Measurements from ENCODE around the gene HBG1.

DNA sequence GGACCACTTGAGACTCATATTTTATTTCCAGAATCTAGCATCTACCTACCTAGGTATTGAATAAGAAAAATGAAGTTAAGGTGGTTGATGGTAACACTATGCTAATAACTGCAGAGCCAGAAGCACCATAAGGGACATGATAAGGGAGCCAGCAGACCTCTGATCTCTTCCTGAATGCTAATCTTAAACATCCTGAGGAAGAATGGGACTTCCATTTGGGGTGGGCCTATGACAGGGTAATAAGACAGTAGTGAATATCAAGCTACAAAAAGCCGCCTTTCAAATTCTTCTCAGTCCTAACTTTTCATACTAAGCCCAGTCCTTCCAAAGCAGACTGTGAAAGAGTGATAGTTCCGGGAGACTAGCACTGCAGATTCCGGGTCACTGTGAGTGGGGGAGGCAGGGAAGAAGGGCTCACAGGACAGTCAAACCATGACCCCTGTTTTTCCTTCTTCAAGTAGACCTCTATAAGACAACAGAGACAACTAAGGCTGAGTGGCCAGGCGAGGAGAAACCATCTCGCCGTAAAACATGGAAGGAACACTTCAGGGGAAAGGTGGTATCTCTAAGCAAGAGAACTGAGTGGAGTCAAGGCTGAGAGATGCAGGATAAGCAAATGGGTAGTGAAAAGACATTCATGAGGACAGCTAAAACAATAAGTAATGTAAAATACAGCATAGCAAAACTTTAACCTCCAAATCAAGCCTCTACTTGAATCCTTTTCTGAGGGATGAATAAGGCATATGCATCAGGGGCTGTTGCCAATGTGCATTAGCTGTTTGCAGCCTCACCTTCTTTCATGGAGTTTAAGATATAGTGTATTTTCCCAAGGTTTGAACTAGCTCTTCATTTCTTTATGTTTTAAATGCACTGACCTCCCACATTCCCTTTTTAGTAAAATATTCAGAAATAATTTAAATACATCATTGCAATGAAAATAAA is 24.8 kb downstream of the HBG1 start:
- no peak for TF ChIP-seq TCF7L2 (IDR thresholded peaks at IDR 0.05; ENCODE audit: borderline replicate concordance, low read depth, low read length)
- TF ChIP-seq, protein P1, sequence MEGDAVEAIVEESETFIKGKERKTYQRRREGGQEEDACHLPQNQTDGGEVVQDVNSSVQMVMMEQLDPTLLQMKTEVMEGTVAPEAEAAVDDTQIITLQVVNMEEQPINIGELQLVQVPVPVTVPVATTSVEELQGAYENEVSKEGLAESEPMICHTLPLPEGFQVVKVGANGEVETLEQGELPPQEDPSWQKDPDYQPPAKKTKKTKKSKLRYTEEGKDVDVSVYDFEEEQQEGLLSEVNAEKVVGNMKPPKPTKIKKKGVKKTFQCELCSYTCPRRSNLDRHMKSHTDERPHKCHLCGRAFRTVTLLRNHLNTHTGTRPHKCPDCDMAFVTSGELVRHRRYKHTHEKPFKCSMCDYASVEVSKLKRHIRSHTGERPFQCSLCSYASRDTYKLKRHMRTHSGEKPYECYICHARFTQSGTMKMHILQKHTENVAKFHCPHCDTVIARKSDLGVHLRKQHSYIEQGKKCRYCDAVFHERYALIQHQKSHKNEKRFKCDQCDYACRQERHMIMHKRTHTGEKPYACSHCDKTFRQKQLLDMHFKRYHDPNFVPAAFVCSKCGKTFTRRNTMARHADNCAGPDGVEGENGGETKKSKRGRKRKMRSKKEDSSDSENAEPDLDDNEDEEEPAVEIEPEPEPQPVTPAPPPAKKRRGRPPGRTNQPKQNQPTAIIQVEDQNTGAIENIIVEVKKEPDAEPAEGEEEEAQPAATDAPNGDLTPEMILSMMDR (tag by site-specific recombination; IDR thresholded peaks at IDR 0.05), result no peak
- TF ChIP-seq, protein P2, sequence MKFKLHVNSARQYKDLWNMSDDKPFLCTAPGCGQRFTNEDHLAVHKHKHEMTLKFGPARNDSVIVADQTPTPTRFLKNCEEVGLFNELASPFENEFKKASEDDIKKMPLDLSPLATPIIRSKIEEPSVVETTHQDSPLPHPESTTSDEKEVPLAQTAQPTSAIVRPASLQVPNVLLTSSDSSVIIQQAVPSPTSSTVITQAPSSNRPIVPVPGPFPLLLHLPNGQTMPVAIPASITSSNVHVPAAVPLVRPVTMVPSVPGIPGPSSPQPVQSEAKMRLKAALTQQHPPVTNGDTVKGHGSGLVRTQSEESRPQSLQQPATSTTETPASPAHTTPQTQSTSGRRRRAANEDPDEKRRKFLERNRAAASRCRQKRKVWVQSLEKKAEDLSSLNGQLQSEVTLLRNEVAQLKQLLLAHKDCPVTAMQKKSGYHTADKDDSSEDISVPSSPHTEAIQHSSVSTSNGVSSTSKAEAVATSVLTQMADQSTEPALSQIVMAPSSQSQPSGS (tag by site-specific recombination; IDR thresholded peaks at IDR 0.05; ENCODE audit: low read depth), result no peak
- no peak for TF ChIP-seq KLF1 (tag by site-specific recombination; IDR thresholded peaks at IDR 0.05)
- no peak for TF ChIP-seq ZNF23 (tag by site-specific recombination; IDR thresholded peaks at IDR 0.05; ENCODE audit: borderline replicate concordance)
